Activated CD4-positive, alpha-beta T cell treated with anti-CD3 and anti-CD28 coated beads, Interleukin-2, amount 50 U/mL, for 4 hours (primary cell): ENCODE data around the gene FBXW9.
"Not testable (repeated sequence)": the region's sequence is repeated elsewhere in the genome, so short reads cannot be mapped to it uniquely, and the experiment has no call there.

ENCODE experiments used
- DNase-seq, 2 experiments: peaks; one replicate each; pipeline ENCODE4 v3.0.0-alpha.2; 2020

FBXW9 gene

GRCh38 chr19:12678039-12678438, 18.4 kb downstream of the FBXW9 start:
- not testable (repeated sequence) for DNase-seq

DNA sequence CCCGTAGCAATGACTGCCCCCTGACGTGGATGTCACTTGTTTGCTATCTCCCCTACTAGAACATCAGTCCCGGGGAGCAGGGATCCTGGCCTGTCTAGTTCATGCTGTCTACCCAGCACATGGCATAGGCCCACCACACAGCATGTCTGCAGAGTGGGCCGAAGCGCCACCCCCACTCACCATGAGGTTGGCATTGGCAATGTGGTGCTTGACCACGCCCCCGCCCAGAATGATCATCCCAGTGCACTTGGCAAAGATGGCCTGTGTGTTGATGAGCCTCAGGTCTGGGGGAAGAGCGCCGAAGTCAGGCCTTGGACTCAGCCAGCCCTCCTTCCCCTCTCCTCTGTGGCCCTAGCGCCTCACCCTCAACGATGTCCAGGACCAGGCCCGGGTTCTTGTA, 19.5 kb downstream of the FBXW9 start:
- no peak for DNase-seq

DNA sequence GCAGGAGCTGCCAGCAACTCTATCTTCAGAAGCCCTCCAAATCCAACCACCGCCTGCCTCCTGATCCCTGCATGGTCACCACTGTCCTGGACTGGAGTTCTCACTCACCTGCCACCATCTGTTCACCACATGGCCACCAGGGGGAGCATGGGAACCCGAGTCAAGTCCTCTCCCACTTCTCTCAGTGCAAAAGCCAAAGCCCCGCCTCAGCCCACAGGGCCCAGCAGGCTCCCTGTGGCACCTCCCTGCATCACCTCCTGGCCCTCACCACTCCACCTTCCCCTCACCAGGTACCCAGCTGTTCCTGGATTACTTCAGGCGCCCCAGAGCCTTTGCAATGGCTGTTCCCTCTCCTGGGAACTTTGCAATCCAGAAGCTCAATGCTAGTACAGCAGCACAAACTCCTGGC, 20.0 kb downstream of the FBXW9 start:
- peak; percentile 85 for DNase-seq

DNA sequence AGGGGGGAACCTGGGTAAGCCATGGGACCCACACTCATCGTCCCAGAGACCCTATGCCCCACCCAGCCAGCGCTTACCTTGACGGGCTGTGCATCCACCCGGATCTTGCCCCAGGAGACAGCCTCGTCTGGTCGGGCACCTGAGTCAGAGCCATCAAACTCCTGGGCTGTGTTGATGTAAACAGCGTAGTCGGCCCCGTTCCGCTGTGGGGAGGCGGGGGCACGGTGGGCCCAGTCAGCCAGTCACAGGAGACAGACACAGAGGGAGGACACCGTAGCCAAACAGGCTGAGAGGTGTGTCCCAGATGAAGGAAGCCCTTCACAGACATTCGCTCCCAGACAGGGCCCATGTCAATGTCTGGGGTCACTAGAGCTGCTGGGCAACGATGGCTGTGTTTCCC, 20.5 kb downstream of the FBXW9 start:
- no peak for DNase-seq

GRCh38 chr19:12675399-12675798, 21.0 kb downstream of the FBXW9 start:
- DNase-seq, result no peak

GRCh38 chr19:12672744-12673143, 23.7 kb downstream of the FBXW9 start:
- no peak for DNase-seq

DNA sequence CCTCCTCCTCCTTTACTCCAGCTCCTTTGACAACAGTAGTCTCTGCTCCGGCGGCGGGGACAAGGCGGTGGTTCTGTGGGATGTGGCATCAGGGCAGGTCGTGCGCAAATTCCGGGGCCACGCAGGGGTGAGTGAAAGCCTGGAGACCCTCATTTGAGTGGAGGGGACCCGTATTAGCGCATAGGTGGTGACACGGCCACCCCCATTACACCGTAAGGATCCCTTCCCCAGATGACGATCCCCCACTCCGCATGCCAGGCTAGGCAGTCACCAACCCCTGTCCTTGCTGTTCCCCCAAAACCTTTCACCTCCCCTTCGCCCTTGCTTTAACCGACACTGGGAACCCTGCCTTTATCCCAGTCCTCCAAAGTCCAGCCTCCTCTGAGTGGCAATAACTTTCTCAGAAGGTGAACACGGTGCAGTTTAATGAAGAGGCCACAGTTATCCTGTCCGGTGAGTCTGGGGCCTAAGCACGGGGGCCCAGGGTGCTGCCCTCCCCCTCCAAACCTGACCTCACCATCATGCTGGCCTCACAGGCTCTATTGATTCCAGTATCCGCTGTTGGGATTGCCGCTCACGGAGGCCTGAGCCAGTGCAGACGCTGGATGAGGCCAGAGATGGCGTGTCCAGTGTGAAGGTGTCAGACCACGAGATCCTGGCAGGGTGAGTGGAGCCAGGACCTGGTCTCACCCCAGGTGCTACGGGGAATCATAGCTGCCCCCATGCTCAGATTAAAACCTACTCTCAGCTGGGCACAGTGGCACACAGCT, 26.1 kb downstream of the FBXW9 start:
- DNase-seq, result no peak

GRCh38 chr19:12669270-12670158, 26.9 kb downstream of the FBXW9 start:
- peak; percentile 63 to 64 for DNase-seq

DNA sequence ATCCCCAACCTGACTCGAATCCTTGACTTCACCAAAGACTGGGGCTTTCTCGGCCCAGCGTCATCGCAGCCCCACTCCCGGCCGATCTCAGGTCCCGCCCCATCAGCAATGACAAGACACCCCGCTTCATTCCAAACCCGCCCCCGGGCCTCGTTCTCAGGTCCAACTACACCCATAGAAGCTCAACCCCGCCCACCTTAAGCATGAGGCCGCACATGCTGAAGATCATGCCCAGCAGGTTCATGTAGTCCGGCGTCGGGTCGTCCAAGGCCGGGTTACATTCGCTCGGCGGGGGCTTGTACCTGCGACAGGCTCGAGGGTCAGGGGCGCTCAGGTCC, 27.5 kb downstream of the FBXW9 start:
- peak; percentile 67 to 73 for DNase-seq

DNA sequence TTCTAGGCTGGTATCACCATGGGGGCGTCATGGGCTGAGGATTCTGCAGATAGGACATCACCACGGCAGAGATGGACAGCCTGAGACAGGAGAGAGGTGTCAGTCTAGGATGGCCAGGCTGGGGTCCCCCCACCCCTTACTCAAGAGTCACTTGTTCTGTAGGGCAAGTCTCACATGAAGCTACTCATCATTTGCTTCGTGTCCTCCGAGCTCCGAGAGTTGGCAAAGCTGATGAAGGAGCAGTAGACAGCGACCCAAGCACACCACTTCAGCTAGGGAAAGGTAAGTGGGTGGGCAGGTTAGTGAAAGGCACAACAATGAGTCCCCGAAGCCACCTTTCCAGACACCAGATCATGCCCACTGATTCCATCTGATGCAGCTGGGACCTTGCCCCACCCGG, 28.1 kb downstream of the FBXW9 start:
- no peak for DNase-seq

- DNase-seq, result no peak
These were observed 28.6 kb downstream of the FBXW9 start for GRCh38 chr19:12667731-12668302.

DNA sequence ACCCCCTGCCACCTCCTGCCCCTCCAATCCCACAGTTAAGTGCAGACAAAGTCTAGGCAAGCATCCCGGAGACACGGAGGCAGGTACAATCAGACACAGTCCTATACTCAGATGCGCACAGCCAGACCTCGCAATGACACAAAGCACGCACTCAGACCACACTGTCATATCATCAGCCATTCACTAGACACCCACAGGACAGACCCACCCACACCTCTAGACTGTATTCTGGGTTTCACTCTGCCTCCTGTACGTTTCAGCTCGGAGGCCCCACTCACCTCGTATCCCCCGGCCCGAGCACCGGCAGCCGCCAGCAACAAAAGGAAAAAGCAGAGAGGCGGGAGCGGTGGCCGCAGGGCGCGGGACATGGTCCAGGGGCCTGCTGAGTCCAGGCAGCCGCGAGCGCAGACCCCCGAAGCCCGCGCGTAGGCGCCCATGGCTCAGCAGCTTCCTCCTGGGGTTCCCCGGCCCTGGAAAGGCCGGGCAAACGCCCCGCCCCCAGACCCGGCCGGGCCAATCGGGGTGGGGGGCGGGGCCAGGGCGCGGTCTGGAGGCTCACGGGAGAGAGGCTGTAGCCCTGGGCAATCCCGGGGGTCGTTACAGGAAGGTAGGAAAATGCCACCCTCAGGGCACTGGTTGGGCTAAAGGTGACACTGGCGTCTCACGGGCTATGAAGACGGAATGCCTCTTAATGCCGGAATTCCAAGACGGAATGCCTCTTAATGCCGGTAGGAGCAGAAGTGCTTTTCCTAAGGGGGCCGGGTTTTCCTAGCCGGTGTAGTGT, 30.0 kb downstream of the FBXW9 start, which contains the start of the genes MAN2B1 and WDR83:
Gene MAN2B1 (minus strand): TSS at position 478 of the 784 bp plus-strand sequence. CDS start 41 bp downstream, at position 437.
Gene WDR83 (plus strand): TSS at position 543 of the 784 bp plus-strand sequence. CDS start 2,984 bp downstream, outside the sequence.
- peak; percentile 72 to 75 for DNase-seq

GRCh38 chr19:12665671-12666264, 30.7 kb downstream of the FBXW9 start:
- DNase-seq, result no peak

DNA sequence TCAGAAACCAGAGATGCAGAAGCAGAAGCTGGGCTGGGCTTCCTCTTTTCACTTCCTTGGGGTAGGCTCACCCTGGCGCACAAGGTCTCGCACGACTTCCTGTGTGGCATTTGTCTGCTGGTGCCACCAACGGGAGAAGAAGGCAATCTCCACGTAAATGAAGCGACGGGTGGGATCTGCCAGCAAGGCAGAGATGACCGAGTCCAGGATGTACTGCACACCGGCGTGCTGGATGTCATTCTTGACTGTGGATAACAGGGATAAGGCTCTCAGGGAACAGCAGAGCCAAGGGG, 31.2 kb downstream of the FBXW9 start:
- peak; percentile 41 for DNase-seq

GRCh38 chr19:12664406-12665280, 31.8 kb downstream of the FBXW9 start:
- no peak for DNase-seq

DNA sequence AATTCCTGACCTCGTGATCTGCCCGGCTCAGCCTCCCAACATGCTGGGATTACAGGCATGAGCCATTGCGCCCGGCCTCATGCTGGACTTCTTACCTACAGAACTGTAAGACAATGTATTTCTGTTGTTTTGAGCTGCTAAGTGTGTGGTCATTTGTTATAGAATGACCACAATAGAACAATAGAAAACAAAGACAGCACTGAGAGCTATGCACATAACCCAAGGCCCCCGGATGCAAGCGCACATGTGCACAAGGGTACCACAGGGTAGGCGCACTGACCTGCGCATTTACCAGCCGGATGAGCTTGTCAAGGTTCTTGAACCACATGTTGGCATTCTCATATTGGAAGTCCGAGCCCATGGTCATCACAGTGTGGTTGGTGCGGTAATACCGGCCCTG, 35.5 kb downstream of the FBXW9 start:
- no peak for DNase-seq

DNA sequence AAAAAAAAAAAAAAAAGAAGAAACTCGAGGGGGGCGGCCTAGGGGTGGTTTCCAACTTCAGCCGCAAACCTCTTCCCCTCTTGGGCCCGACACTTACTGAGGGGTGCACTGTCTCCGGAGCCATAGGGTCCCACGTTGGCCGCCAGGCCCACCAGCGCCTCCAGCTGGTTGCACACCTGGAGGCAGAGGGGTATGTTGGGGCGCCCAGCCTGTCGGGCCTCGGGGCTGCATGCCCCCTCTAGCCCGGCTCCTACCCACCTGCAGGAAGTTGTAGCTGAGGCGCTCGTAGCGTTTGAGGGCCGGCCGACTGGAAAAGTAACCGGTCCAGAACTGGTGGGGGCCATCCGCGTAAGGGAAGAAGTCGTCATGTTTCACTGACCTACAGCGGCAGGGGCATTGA, 38.5 kb downstream of the FBXW9 start:
- DNase-seq, result no peak

- DNase-seq, result no peak
These were observed 39.4 kb downstream of the FBXW9 start for GRCh38 chr19:12656899-12657571.

- no peak for DNase-seq
These were observed 40.9 kb downstream of the FBXW9 start for GRCh38 chr19:12655546-12655945.

GRCh38 chr19:12652219-12652618, 44.2 kb downstream of the FBXW9 start:
- DNase-seq, result no peak

- DNase-seq, result no peak
These were observed 46.5 kb downstream of the FBXW9 start for GRCh38 chr19:12649941-12650340.
